Uterus (tissue), 2 donors: ENCODE results near the gene PHF13.

Experiments used
- POLR2A ChIP-seq, 2 donors: fragments of 450-650 bp; IDR thresholded peaks; one replicate each; pipeline ENCODE4 v1.6.1; 2016; ENCODE audit warnings: antibody characterized with exemption in 2 of 2, mild to moderate bottlenecking in 1 of 2, moderate library complexity in 1 of 2
- TF ChIP-seq, protein P1 (sequence below), 4 experiments: fragments of 200-600 bp in 2 of 4; fragments of 450-650 bp in 2 of 4; sonication (generic) in 2 of 4; IDR thresholded peaks; one replicate each; pipeline ENCODE4 v1.5.1; 2016 to 2019; ENCODE audit warnings: antibody characterized with exemption in 4 of 4, mild to moderate bottlenecking in 2 of 4, moderate library complexity in 1 of 4

DNA sequence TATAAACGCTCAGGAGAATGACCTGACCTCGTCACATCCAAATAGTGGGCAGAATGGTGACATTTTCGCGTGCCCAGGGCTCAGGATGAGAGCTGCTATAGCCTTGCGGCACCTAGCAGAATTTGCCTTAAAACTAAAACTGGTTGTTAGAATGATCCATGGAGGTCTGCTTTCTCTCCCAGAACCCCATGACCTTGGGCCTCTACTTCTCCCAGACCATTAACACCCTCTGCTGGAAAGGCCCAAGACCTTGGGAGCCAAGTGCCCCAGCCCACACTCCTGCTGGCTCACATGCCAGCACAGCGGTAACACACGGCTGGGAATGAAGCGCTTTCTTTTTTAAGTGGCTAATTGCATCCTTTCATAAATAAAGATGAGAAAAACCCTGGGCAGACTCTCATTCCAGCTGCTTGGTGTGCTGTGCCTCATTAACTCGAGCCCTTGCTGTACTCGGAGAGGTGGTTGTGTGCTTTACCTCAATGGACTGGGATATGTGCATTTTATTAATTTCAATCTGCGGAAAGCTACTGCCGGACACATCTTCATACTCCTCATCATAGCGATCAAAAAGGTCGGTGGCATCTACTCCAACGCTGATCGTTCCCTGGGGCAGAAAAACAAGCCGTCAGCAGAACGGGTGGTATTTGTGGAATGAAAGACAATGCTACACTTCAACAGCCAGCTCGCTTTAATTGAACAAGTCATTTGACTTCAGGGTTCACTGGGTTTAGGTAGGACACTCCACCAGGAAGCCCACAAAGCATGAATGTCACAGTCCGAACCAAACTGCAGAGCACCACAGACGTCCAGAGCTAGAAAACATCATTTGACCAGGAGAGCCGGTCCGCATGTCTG lies 40.1 kb downstream of the PHF13 start:
- TF ChIP-seq, protein P1, sequence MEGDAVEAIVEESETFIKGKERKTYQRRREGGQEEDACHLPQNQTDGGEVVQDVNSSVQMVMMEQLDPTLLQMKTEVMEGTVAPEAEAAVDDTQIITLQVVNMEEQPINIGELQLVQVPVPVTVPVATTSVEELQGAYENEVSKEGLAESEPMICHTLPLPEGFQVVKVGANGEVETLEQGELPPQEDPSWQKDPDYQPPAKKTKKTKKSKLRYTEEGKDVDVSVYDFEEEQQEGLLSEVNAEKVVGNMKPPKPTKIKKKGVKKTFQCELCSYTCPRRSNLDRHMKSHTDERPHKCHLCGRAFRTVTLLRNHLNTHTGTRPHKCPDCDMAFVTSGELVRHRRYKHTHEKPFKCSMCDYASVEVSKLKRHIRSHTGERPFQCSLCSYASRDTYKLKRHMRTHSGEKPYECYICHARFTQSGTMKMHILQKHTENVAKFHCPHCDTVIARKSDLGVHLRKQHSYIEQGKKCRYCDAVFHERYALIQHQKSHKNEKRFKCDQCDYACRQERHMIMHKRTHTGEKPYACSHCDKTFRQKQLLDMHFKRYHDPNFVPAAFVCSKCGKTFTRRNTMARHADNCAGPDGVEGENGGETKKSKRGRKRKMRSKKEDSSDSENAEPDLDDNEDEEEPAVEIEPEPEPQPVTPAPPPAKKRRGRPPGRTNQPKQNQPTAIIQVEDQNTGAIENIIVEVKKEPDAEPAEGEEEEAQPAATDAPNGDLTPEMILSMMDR (IDR thresholded peaks at IDR 0.05), result no peak
- no peak for TF ChIP-seq POLR2A (IDR thresholded peaks at IDR 0.05)
